Measurements from ENCODE around the gene RNF207. TPM values are rescaled to one million over a fixed set of nuclear protein-coding genes. Genes with fewer than 3 reads are reported as not detected.
A peak's percentile ranks its signal among the peaks of the same experiment; 100 is the strongest.

Gene RNF207
- total RNA-seq, 1 donor = 2.1 TPM

DNA sequence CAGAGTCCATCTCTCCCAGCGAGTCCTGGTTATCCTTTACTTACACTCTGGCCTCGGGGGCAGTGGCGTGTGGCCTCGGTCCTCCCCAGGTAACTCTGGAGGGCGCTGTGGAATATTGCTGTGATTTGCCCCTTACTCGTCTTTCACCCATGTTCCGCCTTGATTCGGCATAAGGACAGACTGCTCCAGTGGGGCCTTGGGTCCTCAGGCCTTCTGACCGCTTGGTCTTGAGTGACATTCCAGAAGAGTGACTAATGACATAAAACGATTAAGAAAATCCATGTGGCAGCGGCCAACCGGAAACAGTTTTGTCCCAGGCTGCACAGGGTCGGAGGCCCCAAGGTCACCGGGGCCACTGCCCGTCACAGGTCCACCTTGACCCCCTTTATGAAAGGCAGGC lies 18.8 kb downstream of the RNF207 start:
- Histone ChIP-seq H3K27me3 (ENCODE audit: insufficient read depth, low read length) (no peaks in the 10 kb centered on the region), H3K4me1 (ENCODE audit: insufficient read depth, low read length) (no peaks in the 10 kb centered on the region), H3K9me3 (ENCODE audit: low read depth, low read length) (no peaks in the 10 kb centered on the region), H3K4me3 (ENCODE audit: low read length) (no peak overlapping the region)

DNA sequence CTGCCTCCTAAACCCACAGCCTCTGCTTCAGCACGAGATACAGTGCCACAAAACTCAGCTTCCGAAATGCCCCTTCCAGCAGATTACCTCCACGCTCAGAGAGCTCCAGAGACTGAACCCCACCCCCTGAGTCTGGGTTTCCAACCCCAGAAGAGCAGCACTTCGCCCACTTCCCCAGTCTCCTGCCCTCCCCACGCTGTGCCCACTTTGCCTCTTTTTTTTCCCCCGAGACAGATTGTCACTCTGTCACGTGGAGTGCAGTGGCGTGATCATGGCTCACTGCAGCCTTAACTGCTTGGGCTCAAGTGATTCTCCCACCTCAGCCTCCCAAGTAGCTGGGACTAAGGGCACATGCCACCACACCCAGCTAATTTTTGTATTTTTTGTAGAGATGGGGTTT lies 19.7 kb downstream of the RNF207 start:
- Histone ChIP-seq H3K27me3 (ENCODE audit: insufficient read depth, low read length) (no peaks in the 10 kb centered on the region), H3K9me3 (ENCODE audit: low read depth, low read length) (no peaks in the 10 kb centered on the region), H3K4me1 (ENCODE audit: insufficient read depth, low read length) (no peaks in the 10 kb centered on the region), H3K4me3 (ENCODE audit: low read length) (no peak overlapping the region)

DNA sequence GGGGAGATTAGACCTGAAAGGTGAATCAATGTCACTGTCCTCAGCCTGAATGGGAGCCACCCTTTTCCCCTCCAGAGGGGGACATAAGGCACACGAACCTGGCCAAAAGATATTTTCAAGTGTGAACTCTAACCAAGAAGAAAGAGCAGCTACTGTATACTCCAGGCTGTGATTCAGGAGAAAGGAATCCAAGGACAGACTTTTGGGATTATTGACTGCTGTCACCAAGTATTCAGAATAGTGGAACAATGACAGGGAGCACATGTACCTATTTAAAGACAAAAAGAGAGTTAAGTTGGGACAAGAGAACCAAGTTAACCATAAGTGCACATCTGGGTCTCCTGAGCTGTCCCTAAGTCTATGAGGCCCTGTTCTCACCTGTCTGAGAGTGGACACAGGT lies 27.5 kb downstream of the RNF207 start:
- Histone ChIP-seq H3K27me3 (ENCODE audit: insufficient read depth, low read length) (no peaks in the 10 kb centered on the region), H3K4me1 (ENCODE audit: insufficient read depth, low read length) (peaks cover 9% of the 10 kb centered on the region), H3K9me3 (ENCODE audit: low read depth, low read length) (no peaks in the 10 kb centered on the region), H3K4me3 (ENCODE audit: low read length) (no peak overlapping the region)

DNA sequence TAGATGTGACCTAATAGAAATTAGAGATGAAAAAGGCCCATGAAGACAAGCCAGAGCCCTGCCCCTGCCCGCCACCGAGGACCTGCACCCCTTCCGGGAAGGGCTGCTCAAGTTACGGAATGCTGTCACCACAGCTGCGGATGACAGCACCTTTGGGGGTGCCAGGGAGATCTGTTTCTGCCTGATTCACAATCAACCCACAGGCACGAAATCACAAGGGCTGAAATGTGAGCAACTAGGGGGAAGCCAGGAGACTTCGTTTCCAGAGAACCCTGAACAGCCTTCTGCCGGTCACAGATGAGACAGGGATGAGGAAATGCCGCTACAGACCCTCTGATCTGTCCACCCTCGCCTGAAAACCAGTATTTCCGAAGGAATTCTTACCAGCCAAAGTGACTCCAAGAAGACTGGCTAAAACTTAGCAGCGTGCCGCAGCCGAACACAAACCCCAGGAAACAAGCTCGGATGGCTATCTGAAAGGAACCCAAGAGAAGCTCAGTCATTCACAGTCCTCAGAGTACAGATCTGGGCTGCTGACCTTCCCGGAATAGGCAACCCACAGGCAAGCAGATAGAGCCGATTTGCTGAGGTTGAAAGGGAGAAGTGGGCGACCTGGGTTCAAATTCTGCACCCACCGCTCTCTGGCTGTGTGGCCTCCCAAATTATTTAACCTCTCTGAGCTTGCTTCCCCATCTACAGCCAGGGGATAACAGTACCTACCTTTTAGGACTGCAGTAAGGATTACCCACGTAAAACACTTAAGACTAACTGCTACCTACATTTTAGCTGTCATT lies 28.8 kb downstream of the RNF207 start:
- no peaks in the 10 kb centered on the region for H3K9me3 ChIP-seq (ENCODE audit: low read depth, low read length)

DNA sequence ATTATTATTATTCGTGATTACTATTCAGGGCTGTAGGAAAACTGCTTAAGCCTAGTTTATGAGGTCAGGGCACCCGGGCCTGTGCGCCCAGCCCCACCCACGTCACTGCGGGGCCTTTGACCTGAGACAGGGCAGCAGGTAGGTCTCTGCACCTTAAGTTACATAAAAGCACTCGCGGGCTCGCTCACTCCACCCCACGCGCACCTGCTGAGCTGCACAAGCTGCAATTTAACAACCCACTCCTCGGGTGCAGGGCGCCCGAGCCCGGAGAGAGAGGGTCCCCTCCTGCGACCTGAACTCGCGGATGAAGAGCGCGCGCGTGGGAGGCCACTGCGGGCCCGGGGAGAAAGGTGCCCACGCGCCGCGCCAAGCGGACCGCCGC lies 29.4 kb downstream of the RNF207 start:
- peak overlapping the region; percentile 53 for H3K4me3 ChIP-seq (ENCODE audit: low read length)
- H3K27me3 ChIP-seq (ENCODE audit: insufficient read depth, low read length) = peaks cover 14% of the 10 kb centered on the region
- peaks cover 9% of the 10 kb centered on the region for H3K4me1 ChIP-seq (ENCODE audit: insufficient read depth, low read length)
- no peaks in the 10 kb centered on the region for H3K9me3 ChIP-seq (ENCODE audit: low read depth, low read length)

More for the DNA sequence above, 28.8 kb downstream of the RNF207 start:
- peaks cover 8% of the 10 kb centered on the region for H3K27me3 ChIP-seq (ENCODE audit: insufficient read depth, low read length)
- H3K4me3 ChIP-seq (ENCODE audit: low read length) = peak overlapping the region; percentile 53
- H3K4me1 ChIP-seq (ENCODE audit: insufficient read depth, low read length) = peaks cover 9% of the 10 kb centered on the region

DNA sequence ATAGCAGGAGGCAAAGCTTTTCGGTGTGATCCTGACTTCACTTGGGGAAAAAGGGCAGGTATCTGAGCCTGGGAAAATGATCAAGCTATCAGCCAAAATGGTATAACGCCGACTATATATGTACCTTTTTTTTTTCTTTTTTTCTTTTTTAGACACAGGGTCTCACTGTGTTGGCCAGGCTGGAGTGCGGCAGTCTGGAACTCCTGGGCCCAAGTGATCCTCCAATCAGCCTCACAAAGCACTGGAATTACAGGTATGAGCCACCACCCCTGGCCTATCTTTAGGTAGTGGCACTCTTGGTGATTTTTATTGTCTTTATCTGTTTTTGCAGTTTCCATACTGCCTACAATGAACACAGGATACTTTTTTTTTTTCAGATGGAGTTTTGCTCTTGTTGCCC lies 31.2 kb downstream of the RNF207 start:
- Histone ChIP-seq H3K4me1 (ENCODE audit: insufficient read depth, low read length) (peaks cover 9% of the 10 kb centered on the region), H3K4me3 (ENCODE audit: low read length) (no peak overlapping the region), H3K9me3 (ENCODE audit: low read depth, low read length) (no peaks in the 10 kb centered on the region), H3K27me3 (ENCODE audit: insufficient read depth, low read length) (peaks cover 26% of the 10 kb centered on the region)

DNA sequence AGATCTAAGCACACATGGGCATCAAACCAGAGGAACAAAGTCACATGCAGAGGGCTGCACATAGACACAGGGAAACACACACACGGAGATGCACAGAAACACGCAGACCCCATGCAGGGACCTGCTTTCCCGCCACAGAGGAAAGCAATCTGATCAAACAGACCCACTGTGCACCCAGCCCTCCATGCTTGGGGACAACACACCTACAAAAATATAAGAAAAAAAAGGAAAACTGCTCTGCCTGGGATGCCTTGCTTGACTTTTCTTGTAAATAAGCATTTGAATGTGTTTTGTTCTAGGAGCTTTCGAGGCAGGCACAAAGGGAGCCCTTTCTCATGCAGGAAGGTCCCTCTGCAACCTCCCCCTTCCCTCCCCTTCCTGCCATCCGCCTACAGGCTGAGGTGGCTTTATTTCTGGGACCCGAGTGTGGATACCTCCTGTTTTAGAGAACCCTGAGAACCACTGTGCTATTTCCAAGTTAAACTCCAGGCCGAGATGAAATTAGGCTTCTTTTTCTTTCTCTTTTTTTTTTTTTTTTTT lies 33.4 kb downstream of the RNF207 start:
- H3K4me1 ChIP-seq (ENCODE audit: insufficient read depth, low read length) = peaks cover 9% of the 10 kb centered on the region
- no peak overlapping the region for H3K4me3 ChIP-seq (ENCODE audit: low read length)
- H3K27me3 ChIP-seq (ENCODE audit: insufficient read depth, low read length) = peaks cover 40% of the 10 kb centered on the region
- H3K9me3 ChIP-seq (ENCODE audit: low read depth, low read length) = no peaks in the 10 kb centered on the region

DNA sequence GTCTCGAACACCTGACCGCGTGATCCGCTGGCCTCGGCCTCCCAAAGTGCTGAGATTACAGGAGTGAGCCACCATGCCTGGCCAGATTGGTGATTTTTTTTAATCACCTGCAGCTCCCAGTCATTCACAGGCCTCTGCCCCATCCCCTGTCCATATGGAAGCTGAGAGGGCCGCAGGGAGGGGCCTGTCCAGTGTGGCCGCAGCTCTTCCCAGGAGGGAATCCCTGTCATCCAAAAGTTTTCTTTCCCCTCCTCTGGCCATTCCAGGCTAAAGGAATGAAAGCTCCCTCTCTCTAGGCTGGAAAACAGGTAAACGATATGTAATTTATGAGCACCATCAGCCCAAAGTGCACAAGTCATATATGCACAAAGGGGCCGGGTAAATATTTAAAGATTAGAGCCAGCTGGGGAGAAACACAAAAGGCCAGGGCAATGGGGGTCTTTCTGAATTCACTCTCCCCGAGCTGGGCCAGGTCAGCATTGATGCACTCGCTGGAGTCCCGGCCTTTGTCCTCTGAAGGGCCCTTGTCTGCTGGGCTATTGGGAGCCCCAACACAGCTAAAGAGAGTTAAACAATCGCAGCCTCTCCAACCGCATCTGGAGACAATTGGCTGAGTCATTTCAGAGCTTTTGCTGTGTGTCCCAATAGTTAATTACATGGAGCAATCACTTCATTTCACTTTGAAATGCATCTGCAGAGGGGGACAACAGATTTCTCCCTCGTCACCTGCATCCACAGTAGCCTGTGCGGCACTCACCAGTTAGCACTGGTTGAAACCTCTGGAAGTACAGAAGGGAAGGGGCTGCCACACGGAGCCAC lies 34.2 kb downstream of the RNF207 start:
- Histone ChIP-seq H3K9me3 (ENCODE audit: low read depth, low read length) (no peaks in the 10 kb centered on the region), H3K4me3 (ENCODE audit: low read length) (no peak overlapping the region), H3K27me3 (ENCODE audit: insufficient read depth, low read length) (peaks cover 45% of the 10 kb centered on the region), H3K4me1 (ENCODE audit: insufficient read depth, low read length) (peaks cover 3% of the 10 kb centered on the region)

DNA sequence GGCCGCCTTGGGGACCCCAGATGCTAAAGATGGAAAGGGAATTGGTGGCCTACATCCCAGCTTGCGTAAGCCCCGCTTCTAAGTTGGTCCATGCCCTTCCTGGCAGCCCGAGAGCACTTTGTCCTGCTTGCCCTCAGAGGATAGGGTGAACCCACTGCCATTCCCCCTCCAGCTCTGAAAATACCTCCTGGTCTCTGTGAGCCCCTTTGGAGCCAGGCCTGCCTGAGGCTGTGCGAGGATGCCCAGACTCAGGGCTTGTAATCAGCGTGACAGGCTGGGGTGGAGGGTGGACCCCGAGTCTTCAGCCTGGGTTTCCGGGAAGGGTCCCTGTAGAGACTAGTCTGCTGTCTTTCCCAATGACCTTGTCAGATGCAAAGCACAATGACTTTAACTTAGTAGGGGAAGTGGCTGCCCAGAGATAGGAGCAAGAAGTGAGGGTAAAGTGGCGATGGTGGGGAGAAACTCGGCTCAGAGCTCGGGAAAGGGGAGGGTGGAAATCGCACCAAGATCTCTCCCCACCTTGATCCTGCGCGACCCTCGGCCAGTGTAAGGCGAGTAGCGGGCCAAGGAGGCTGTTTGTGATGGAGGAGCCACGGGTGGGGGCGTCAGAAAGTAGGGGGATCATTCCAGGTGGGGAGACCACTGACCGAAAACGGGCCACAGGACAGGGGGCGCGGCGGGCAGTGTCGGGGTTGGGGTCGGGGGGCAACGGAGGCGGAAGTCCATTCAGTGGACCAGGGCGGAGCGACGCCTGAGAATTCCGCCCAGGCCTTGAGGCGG lies 35.4 kb downstream of the RNF207 start:
- no peak overlapping the region for H3K4me3 ChIP-seq (ENCODE audit: low read length)
- peaks cover 9% of the 10 kb centered on the region for H3K4me1 ChIP-seq (ENCODE audit: insufficient read depth, low read length)
- no peaks in the 10 kb centered on the region for H3K9me3 ChIP-seq (ENCODE audit: low read depth, low read length)
- H3K27me3 ChIP-seq (ENCODE audit: insufficient read depth, low read length) = peaks cover 52% of the 10 kb centered on the region

DNA sequence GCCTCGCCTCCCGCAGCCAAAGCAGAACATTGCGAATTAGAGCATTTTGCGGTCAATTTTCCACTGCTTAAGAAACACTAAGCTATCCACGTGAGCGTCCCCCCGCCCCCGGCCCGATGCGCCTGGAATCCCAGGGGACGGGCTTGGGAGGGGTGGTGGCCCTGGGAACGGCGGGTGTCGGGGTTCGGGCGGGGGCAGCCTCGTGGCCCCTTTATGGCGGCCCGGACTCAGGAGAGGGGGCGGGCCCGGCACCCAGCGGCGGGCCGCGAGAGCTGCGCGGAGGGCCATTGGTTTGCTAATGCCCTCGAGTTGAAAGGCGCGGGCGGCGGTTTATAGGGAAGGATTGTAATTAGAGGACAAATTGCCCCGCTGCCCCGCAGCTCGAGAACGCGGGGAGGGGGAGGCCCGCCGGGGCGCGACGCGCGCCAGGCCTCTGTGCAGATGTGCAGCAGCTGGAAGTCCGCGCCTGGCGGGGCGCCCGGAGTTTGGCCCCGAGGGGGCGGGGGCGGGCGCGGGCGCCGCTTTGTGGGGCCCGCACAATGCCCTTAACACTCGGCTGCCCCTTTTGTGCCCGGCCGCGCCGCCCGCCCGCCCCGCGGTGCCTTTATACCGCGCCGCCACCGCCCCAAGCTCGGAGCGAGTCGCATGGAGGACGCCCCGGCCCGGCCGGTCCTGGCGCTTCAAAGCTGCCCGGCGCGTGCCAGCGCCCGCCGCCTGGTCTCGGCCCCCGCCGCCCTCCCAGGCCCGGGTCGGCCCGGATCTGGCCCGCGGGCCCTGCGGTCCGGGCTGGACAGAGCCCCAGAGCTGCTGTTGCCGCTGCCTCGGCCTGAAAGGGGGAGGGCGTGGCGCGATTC lies 36.2 kb downstream of the RNF207 start:
- Histone ChIP-seq H3K4me3 (ENCODE audit: low read length) (no peak overlapping the region), H3K27me3 (ENCODE audit: insufficient read depth, low read length) (peaks cover 59% of the 10 kb centered on the region), H3K9me3 (ENCODE audit: low read depth, low read length) (no peaks in the 10 kb centered on the region), H3K4me1 (ENCODE audit: insufficient read depth, low read length) (peaks cover 12% of the 10 kb centered on the region)

DNA sequence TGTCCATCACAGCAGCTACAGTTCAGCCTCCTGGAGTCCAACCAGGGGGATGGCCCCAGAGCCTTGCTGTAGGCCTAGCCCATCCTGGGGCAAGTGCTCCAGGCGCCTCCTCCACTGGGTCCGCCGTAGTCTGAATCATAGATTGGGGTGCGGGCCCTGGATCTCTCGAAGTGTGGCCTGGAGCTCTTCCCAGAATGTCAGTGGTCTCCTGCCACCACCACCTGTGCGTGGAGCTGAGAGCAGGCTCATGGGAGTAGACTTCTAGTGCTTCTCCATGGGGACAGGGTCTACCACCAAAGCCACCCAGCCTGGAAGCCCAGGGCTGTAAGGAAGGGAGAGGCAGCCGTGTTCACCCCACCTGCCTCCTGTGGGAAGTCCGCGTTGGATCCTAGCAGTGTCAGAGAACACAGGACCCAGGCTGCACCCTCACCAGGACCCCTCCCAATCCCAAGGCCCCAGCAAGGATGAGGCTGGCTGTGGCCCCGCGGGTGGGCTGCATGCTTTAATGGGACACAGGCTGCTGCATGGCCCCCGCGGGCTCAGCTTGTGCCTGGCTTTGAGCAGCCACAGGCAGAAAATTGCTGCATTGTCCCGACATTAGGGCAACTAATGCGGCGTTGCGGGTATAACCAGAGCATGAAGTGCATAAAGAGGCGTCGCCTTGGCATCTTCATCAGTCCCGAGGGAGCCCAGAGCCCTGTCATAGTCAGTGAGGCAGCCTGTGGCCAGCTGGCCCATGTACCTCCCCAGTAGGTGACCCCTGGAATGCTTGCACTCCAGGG lies 37.3 kb downstream of the RNF207 start:
- no peaks in the 10 kb centered on the region for H3K9me3 ChIP-seq (ENCODE audit: low read depth, low read length)
- H3K4me1 ChIP-seq (ENCODE audit: insufficient read depth, low read length) = peaks cover 12% of the 10 kb centered on the region
- H3K27me3 ChIP-seq (ENCODE audit: insufficient read depth, low read length) = peaks cover 70% of the 10 kb centered on the region
- no peak overlapping the region for H3K4me3 ChIP-seq (ENCODE audit: low read length)

DNA sequence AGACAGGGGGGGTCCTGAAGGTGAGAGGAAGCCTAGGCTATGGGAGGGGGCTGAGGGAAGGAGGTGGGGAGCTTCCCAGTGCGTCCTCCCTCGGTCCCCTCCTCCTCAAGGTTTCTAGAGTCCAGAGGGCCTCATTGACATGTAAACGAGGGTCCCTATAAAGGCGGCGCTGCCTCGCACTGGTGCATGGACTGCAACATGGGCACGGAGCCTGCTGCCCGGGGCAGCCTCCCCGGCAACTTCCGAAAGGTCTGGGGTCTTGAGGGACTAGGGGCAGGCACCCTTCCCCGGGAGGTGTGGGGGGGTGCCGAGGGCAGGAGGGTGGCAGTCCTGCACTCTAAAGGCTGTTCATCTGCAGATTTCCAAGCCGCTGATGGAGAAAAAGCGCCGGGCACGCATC lies 38.1 kb downstream of the RNF207 start, which contains the start of gene HES3:
Gene HES3, plus strand, starts transcription at position 187 of the 400 bp plus-strand sequence. Its CDS starts 187 bp downstream, at position 374.
- Histone ChIP-seq H3K4me3 (ENCODE audit: low read length) (no peak within 1 kb of the TSS), H3K4me1 (ENCODE audit: insufficient read depth, low read length) (peaks cover 12% of the 10 kb centered on the region), H3K27me3 (ENCODE audit: insufficient read depth, low read length) (peaks cover 74% of the 10 kb centered on the region), H3K9me3 (ENCODE audit: low read depth, low read length) (no peaks in the 10 kb centered on the region)

DNA sequence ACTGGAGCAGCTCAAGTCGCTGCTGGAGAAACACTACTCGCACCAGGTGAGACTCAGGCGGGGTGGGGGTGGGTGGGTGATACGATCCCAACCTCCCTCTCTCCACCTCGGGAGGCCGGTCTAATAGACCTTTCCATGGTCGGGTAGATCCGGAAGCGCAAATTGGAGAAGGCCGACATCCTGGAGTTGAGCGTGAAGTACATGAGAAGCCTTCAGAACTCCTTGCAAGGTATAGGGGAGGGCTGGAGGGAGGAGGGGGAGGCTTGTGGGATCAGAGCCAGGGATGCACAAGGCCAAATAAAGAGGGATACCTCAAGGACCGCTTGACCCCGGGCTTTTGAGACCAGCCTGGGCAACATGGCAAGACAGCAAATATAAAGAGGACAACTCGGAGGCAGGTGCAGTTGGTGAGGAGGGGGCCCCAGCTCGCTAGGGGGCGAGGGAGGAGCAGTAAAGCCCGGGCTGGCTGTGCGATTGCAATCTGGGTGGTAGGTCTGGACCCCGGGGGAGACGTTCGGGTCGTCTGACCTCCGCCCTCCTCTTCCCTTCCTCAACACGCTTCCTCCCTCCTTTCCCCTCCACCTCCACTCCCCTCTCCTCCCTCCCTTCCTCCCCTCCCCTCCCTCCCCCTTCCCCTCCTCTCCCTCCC lies 38.6 kb downstream of the RNF207 start:
- Histone ChIP-seq H3K9me3 (ENCODE audit: low read depth, low read length) (no peaks in the 10 kb centered on the region), H3K27me3 (ENCODE audit: insufficient read depth, low read length) (peaks cover 70% of the 10 kb centered on the region), H3K4me1 (ENCODE audit: insufficient read depth, low read length) (peaks cover 12% of the 10 kb centered on the region), H3K4me3 (ENCODE audit: low read length) (no peak overlapping the region)

Data from mononuclear cell (primary cell).